GM12892 (cell line): ENCODE data around the gene SI.

Source experiments
- POLR2A ChIP-seq: IDR thresholded peaks from 2 replicates; pipeline ENCODE4 v1.6.1; 2011; ENCODE audit warnings: low read depth, low read length, control low read depth
- POLR2AphosphoS5 ChIP-seq: IDR thresholded peaks from 2 replicates; pipeline ENCODE4 v1.6.1; 2011; ENCODE audit warnings: low read depth, low read length, control low read depth
- TAF1 ChIP-seq: IDR thresholded peaks from 2 replicates; pipeline ENCODE4 v1.6.1; 2011; ENCODE audit warnings: low read depth, mild to moderate bottlenecking, control low read depth, low read length, borderline replicate concordance

GRCh38 chr3:164984947-164985346 lies 93.3 kb downstream of the SI start:
- no peak for TF ChIP-seq POLR2AphosphoS5
- no peak for TF ChIP-seq POLR2A
- no peak for TF ChIP-seq TAF1
